WTC11 (cell line): Measurements from ENCODE around the gene CACNA1H. TPM values are rescaled to one million over a fixed set of nuclear protein-coding genes. Genes with fewer than 3 reads are reported as not detected.

Experiments used
- ATAC-seq: fragments of 200-7000 bp; cut with Tn5 transposase; 2 replicates; pipeline ENCODE4 v1.10.0; 2021; ENCODE audit warnings: mild to moderate bottlenecking, moderate library complexity
- CTCF ChIA-PET: fragments of 300-600 bp; sonication (Branson Sonifier 250); formaldehyde crosslinking; loops from one replicate; lab custom pipeline; 2021; ENCODE audit warnings: antibody characterized with exemption; lab: Charles Lee
- POLR2A ChIA-PET: fragments of 350-600 bp; sonication (Branson Sonifier 250); formaldehyde crosslinking; loops from one replicate; lab custom pipeline; 2021; ENCODE audit warnings: antibody characterized with exemption; lab: Charles Lee
- DNase-seq: peaks from one replicate; pipeline ENCODE4 v3.0.0; 2021; ENCODE audit warnings: low spot score
- H3K27ac Mint-ChIP-seq: 2 replicates; pipeline ENCODE4 v1.8.0; 2021; ENCODE audit warnings: mixed read lengths
- H3K27me3 Mint-ChIP-seq: 2 replicates; pipeline ENCODE4 v1.8.0; 2021; ENCODE audit warnings: low read depth, mild to moderate bottlenecking, moderate library complexity, mixed read lengths
- H3K36me3 Mint-ChIP-seq: 2 replicates; pipeline ENCODE4 v1.8.0; 2021; ENCODE audit warnings: mixed read lengths
- H3K4me1 Mint-ChIP-seq: 2 replicates; pipeline ENCODE4 v1.8.0; 2022; ENCODE audit warnings: mixed read lengths
- H3K4me3 Mint-ChIP-seq: 2 replicates; pipeline ENCODE4 v1.8.0; 2021; ENCODE audit warnings: mild to moderate bottlenecking, moderate library complexity, mixed read lengths
- H3K9me3 Mint-ChIP-seq: 2 replicates; pipeline ENCODE4 v1.8.0; 2021; ENCODE audit warnings: mixed read lengths
- CTCF ChIP-seq: fragments of 200-600 bp; IDR thresholded peaks from 2 replicates; pipeline ENCODE4 v1.8.0; 2022; ENCODE audit warnings: antibody characterized with exemption
- ESRRA ChIP-seq: sonication (generic); formaldehyde crosslinking; IDR thresholded peaks from 2 replicates; pipeline ENCODE4 v1.8.1; 2022; ENCODE audit warnings: mild to moderate bottlenecking, missing genetic modification reagents, borderline replicate concordance
- GABPB1 ChIP-seq: sonication (generic); formaldehyde crosslinking; IDR thresholded peaks from 2 replicates; pipeline ENCODE4 v1.8.1; 2023; ENCODE audit warnings: mild to moderate bottlenecking, missing genetic modification reagents
- GRHL2 ChIP-seq: fragments of 250-450 bp; sonication (Bioruptor Pico); IDR thresholded peaks from 2 replicates; pipeline ENCODE4 v1.8.0; 2022; ENCODE audit warnings: mild to moderate bottlenecking, moderate library complexity; ENCODE audit not compliant: insufficient replicate concordance, severe bottlenecking
- HMGA2 ChIP-seq: fragments of 250-450 bp; sonication (Bioruptor Pico); IDR thresholded peaks from 2 replicates; pipeline ENCODE4 v1.4.0; 2021; ENCODE audit warnings: mild to moderate bottlenecking, moderate library complexity
- JUN ChIP-seq: sonication (generic); formaldehyde crosslinking; IDR thresholded peaks from 2 replicates; pipeline ENCODE4 v1.8.0; 2023; ENCODE audit warnings: mild to moderate bottlenecking, missing genetic modification reagents
- NR1H2 ChIP-seq: sonication (generic); formaldehyde crosslinking; IDR thresholded peaks from 2 replicates; pipeline ENCODE4 v1.9.0; 2021; ENCODE audit warnings: mild to moderate bottlenecking, moderate library complexity, missing genetic modification reagents
- RORB ChIP-seq: fragments of 250-450 bp; sonication (Bioruptor Pico); IDR thresholded peaks from 2 replicates; pipeline ENCODE4 v1.9.0; 2021; ENCODE audit warnings: mild to moderate bottlenecking
- TCF7 ChIP-seq: sonication (generic); formaldehyde crosslinking; IDR thresholded peaks from 2 replicates; pipeline ENCODE4 v1.8.0; 2022; ENCODE audit warnings: mild to moderate bottlenecking, low read depth, missing genetic modification reagents, moderate library complexity
- TEAD1 ChIP-seq: sonication (generic); formaldehyde crosslinking; IDR thresholded peaks from 2 replicates; pipeline ENCODE4 v1.8.0; 2022; ENCODE audit warnings: mild to moderate bottlenecking, missing genetic modification reagents
- ZBTB21 ChIP-seq: sonication (generic); formaldehyde crosslinking; IDR thresholded peaks from 2 replicates; pipeline ENCODE4 v1.8.1; 2023; ENCODE audit warnings: mild to moderate bottlenecking, missing genetic modification reagents, borderline replicate concordance
- ZMAT4 ChIP-seq: fragments of 250-450 bp; sonication (Bioruptor Pico); IDR thresholded peaks from 2 replicates; pipeline ENCODE4 v1.9.0; 2021; ENCODE audit warnings: mild to moderate bottlenecking
- ZNF121 ChIP-seq: sonication (generic); formaldehyde crosslinking; IDR thresholded peaks from 2 replicates; pipeline ENCODE4 v1.8.0; 2023; ENCODE audit warnings: missing genetic modification reagents
- ZNF396 ChIP-seq: fragments of 250-450 bp; sonication (Bioruptor Pico); IDR thresholded peaks from 2 replicates; pipeline ENCODE4 v1.8.0; 2021; ENCODE audit warnings: mild to moderate bottlenecking, moderate library complexity, borderline replicate concordance
- ZNF423 ChIP-seq: fragments of 250-450 bp; sonication (Bioruptor Pico); IDR thresholded peaks from 2 replicates; pipeline ENCODE4 v2.1.2; 2022; ENCODE audit warnings: mild to moderate bottlenecking, moderate library complexity
- total RNA-seq: library from RNA; stranded (reverse); gene quantifications from 3 replicates; pipeline ENCODE4 v1.2.3, GENCODE V29; 2021
- TF ChIP-seq, protein P1 (sequence below): sonication (generic); formaldehyde crosslinking; IDR thresholded peaks from 2 replicates; pipeline ENCODE4 v1.8.1; 2023; ENCODE audit warnings: mild to moderate bottlenecking, moderate library complexity, missing genetic modification reagents
- TF ChIP-seq, protein P2 (sequence below): sonication (generic); formaldehyde crosslinking; IDR thresholded peaks from 2 replicates; pipeline ENCODE4 v1.8.0; 2022; ENCODE audit warnings: mild to moderate bottlenecking, missing genetic modification reagents
- TF ChIP-seq, protein P3 (sequence below): sonication (generic); formaldehyde crosslinking; IDR thresholded peaks from 2 replicates; pipeline ENCODE4 v1.8.1; 2022; ENCODE audit warnings: low read depth, missing genetic modification reagents, borderline replicate concordance
- TF ChIP-seq, protein P4 (sequence below): sonication (generic); formaldehyde crosslinking; conservative IDR thresholded peaks from 2 replicates; pipeline ENCODE4 v1.8.1; 2022; ENCODE audit warnings: mild to moderate bottlenecking, missing genetic modification reagents

CACNA1H gene
- total RNA-seq, 1 experiment from 2014 or later = 38.0 TPM

DNA sequence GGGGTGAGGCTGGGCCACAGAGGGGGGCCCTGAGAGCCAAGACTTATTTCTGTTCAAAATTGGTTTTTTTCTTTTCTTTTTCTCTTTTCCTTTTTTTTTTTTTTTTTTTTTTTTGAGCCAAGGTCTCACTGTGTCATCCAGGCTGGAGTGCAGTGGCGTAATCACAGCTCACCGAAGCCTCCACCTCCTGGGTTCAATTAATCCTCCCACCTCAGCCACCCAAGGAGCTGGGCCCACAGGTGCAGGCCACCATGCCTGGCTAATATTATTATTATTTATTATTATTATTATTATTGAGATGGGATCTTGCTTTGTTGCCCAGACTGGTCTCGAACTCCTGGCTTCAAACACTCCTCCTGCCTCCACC is 17.5 kb upstream of the CACNA1H start:
- Mint-ChIP-seq H3K36me3 (no peaks in the 10 kb centered on the region), H3K4me3 (no peak overlapping the region), H3K9me3 (no peaks in the 10 kb centered on the region), H3K27me3 (no peaks in the 10 kb centered on the region; the same call in 1 of the 2 replicates), H3K4me1 (no peaks in the 10 kb centered on the region), H3K27ac (no peak overlapping the region)
- ChIA-PET CTCF (interaction anchor here (0.7 kb wide), 1 partner anchor 19 kb away, joined by 4 read pairs; no protein-coding TSS in a partner anchor), POLR2A (interaction anchor here (0.7 kb wide), 1 partner anchor 71 kb away, joined by 7 read pairs; no protein-coding TSS in a partner anchor)
- no peak for DNase-seq
- ATAC-seq = no peak
- TF ChIP-seq ESRRA (CRISPR knock-in tag) = no peak

DNA sequence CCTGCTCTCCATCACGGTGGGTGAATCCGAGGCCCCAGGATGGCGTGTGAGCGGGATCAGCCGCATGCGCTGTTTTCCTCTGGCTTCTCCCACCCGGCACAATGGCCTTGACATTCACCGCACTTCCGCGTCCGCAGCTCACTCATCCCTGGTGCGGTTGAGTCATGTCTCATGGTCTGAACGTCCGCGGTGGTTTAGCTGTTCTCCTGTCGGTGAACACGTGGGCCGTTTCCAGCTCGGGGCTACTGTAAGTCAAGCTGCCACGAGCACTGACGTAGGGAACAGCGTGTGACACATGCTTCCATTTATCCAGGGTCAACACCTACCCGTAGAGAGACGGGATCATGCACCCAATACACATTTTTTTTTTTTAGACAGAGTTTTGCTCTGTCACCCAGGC is 15.3 kb upstream of the CACNA1H start:
- POLR2A ChIA-PET = no interaction called here

DNA sequence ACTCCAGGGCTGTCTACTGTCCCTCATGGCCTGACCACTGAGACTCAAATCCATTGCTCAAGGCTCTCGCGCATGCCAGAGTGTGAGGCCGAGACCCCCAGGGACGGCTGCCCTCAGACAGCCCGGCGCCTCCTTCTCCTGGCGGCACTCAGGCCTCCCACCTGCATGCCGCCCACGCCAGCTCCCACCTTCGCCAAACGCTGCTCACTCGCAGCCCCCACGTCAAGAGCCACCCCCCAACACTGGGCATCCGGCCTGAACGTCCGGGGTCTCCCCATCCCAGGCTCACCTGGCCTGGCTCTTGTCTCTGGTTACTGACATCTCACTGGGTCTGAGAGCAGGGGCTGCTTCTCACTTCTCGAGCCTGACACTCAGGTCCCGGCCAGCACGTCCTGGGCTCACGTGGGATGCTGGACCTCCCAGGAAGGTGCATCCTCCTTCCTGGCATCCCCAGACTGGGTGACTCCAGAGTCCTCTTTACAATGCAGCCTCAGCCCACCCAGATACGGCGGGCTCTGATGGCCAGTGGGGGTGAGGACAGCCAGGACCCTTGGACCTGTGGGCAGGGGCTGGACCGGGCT is 12.2 kb upstream of the CACNA1H start:
- no peaks in the 10 kb centered on the region for H3K4me1 Mint-ChIP-seq
- ChIA-PET CTCF (no interaction called here), POLR2A (no interaction called here)
- no peak for ATAC-seq
- DNase-seq = no peak
- TF ChIP-seq ZNF396 (no peak), HMGA2 (no peak), RORB (CRISPR knock-in tag) (no peak), ZNF423 (CRISPR knock-in tag) (no peak), GRHL2 (CRISPR knock-in tag) (no peak)
- TF ChIP-seq, protein P1, sequence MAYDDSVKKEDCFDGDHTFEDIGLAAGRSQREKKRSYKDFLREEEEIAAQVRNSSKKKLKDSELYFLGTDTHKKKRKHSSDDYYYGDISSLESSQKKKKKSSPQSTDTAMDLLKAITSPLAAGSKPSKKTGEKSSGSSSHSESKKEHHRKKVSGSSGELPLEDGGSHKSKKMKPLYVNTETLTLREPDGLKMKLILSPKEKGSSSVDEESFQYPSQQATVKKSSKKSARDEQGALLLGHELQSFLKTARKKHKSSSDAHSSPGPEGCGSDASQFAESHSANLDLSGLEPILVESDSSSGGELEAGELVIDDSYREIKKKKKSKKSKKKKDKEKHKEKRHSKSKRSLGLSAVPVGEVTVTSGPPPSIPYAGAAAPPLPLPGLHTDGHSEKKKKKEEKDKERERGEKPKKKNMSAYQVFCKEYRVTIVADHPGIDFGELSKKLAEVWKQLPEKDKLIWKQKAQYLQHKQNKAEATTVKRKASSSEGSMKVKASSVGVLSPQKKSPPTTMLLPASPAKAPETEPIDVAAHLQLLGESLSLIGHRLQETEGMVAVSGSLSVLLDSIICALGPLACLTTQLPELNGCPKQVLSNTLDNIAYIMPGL (CRISPR knock-in tag) = no peak
- TF ChIP-seq, protein P2, sequence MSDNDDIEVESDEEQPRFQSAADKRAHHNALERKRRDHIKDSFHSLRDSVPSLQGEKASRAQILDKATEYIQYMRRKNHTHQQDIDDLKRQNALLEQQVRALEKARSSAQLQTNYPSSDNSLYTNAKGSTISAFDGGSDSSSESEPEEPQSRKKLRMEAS (CRISPR knock-in tag) = no peak
- TF ChIP-seq, protein P3, sequence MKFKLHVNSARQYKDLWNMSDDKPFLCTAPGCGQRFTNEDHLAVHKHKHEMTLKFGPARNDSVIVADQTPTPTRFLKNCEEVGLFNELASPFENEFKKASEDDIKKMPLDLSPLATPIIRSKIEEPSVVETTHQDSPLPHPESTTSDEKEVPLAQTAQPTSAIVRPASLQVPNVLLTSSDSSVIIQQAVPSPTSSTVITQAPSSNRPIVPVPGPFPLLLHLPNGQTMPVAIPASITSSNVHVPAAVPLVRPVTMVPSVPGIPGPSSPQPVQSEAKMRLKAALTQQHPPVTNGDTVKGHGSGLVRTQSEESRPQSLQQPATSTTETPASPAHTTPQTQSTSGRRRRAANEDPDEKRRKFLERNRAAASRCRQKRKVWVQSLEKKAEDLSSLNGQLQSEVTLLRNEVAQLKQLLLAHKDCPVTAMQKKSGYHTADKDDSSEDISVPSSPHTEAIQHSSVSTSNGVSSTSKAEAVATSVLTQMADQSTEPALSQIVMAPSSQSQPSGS = no peak
- H3K4me3 Mint-ChIP-seq = no peak overlapping the region
- no peak overlapping the region for H3K27ac Mint-ChIP-seq
- no peaks in the 10 kb centered on the region for H3K36me3 Mint-ChIP-seq
- H3K9me3 Mint-ChIP-seq = no peaks in the 10 kb centered on the region
- H3K27me3 Mint-ChIP-seq = no peaks in the 10 kb centered on the region; the same call in 1 of the 2 replicates

More for the DNA sequence above, 15.3 kb upstream of the CACNA1H start:
- DNase-seq = no peak
- no peaks in the 10 kb centered on the region for H3K36me3 Mint-ChIP-seq
- no peaks in the 10 kb centered on the region; the same call in 1 of the 2 replicates for H3K27me3 Mint-ChIP-seq
- no peaks in the 10 kb centered on the region for H3K9me3 Mint-ChIP-seq
- peak overlapping the region; percentile 70 for H3K27ac Mint-ChIP-seq
- TF ChIP-seq GABPB1 = peak; percentile 68; the same call in 1 of the 2 replicates
- TF ChIP-seq, protein P4, sequence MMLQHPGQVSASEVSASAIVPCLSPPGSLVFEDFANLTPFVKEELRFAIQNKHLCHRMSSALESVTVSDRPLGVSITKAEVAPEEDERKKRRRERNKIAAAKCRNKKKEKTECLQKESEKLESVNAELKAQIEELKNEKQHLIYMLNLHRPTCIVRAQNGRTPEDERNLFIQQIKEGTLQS (CRISPR knock-in tag) = no peak
- CTCF ChIA-PET = no interaction called here
- no peak for ATAC-seq
- no peak overlapping the region for H3K4me3 Mint-ChIP-seq
- H3K4me1 Mint-ChIP-seq = no peaks in the 10 kb centered on the region

DNA sequence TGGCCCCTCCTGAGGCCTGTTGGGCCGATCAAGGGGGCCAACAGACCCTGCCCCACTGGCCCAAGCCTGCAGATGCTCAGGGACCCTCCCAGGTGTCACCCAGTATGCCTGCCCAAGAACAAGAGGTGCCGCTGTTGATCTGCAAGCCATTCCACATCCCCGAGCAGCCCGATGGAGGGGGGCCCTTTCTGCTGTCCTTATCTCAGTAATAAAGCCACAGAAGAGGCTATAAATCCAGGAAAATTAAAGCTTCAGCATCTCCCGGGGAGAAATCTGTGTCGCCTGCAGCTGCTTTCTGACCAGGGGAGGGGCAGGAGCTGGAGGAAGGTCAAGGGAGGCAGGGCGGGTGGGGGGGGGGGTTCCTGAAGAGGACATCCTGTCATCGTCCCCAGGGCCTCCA is 11.7 kb upstream of the CACNA1H start:
- no peak overlapping the region for H3K4me3 Mint-ChIP-seq
- H3K36me3 Mint-ChIP-seq = no peaks in the 10 kb centered on the region
- ChIA-PET POLR2A (no interaction called here), CTCF (no interaction called here)
- DNase-seq = no peak
- H3K4me1 Mint-ChIP-seq = no peaks in the 10 kb centered on the region
- no peaks in the 10 kb centered on the region for H3K9me3 Mint-ChIP-seq
- H3K27ac Mint-ChIP-seq = no peak overlapping the region
- no peak for ATAC-seq
- TF ChIP-seq ZNF121 (CRISPR knock-in tag) (no peak), NR1H2 (CRISPR knock-in tag) (no peak), TCF7 (no peak), JUN (CRISPR knock-in tag) (no peak), ZBTB21 (CRISPR knock-in tag) (no peak), CTCF (no peak), TEAD1 (CRISPR knock-in tag) (no peak), ZMAT4 (CRISPR knock-in tag) (no peak)
- H3K27me3 Mint-ChIP-seq = no peaks in the 10 kb centered on the region; the same call in 1 of the 2 replicates
